Heart right ventricle (tissue), 16 donors: ENCODE results near the gene REEP6. TPM values are rescaled to one million over a fixed set of nuclear protein-coding genes. Genes with fewer than 3 reads are reported as not detected.
A peak's percentile ranks its signal among the peaks of the same experiment; 100 is the strongest.

Source experiments
- ATAC-seq, 8 donors: fragments of 200-7000 bp; cut with Tn5 transposase; one replicate each; pipeline ENCODE4 v1.9.1; 2020; ENCODE audit warnings: mild to moderate bottlenecking in 8 of 8, moderate library complexity in 8 of 8, moderate number of reproducible peaks in 1 of 8
- DNase-seq, 2 donors: peaks; one replicate each; pipeline ENCODE4 v3.0.0-alpha.2; 2020
- H3K27ac ChIP-seq, 10 donors: fragments of 200-600 bp; sonication (generic) in 2 of 10; one replicate each; pipeline versions ENCODE4 v1.5.0 to v1.8.0; 2020 to 2022; ENCODE audit warnings: mild to moderate bottlenecking in 3 of 10
- H3K27me3 ChIP-seq, 7 donors: fragments of 200-600 bp; one replicate each; pipeline ENCODE4 v1.8.0; 2021 to 2022; ENCODE audit warnings: mild to moderate bottlenecking in 2 of 7
- H3K36me3 ChIP-seq, 9 donors: fragments of 200-600 bp; sonication (generic) in 1 of 9; one replicate each; pipeline versions ENCODE4 v1.5.0 to v1.8.0; 2020 to 2022; ENCODE audit warnings: mild to moderate bottlenecking in 2 of 9
- H3K4me1 ChIP-seq, 9 donors: fragments of 200-600 bp; sonication (generic) in 1 of 9; one replicate each; pipeline versions ENCODE4 v1.5.0 to v1.8.0; 2020 to 2022; ENCODE audit warnings: mild to moderate bottlenecking in 4 of 9
- H3K4me3 ChIP-seq, 10 donors: fragments of 200-600 bp; sonication (generic) in 2 of 10; one replicate each; pipeline versions ENCODE4 v1.5.0 to v1.8.0; 2020 to 2022; ENCODE audit warnings: mild to moderate bottlenecking in 7 of 10, moderate library complexity in 2 of 10
- H3K9me3 ChIP-seq, 11 donors: fragments of 200-600 bp in 10 of 11; sonication (generic) in 2 of 11; one replicate each; pipeline versions ENCODE4 v1.5.0 to v1.8.0; 2013 to 2022; ENCODE audit warnings: mild to moderate bottlenecking in 2 of 11, control low read depth in 1 of 11, moderate library complexity in 1 of 11
- WGBS, 2 donors: extraction: QIAGEN DNeasy Blood & Tissue Kit; methylation state at CpG; one replicate each; pipeline ENCODE4 v1.1.7; 2013; ENCODE audit warnings: inconsistent platforms in 1 of 2; 5-methylcytosine and 5-hydroxymethylcytosine counted together
- intact Hi-C, 10 donors: fragments of 100-400 bp; cut with DNase I; formaldehyde crosslinking; loops; one replicate each; pipeline versions ENCODE4 v1.11.1 to v1.14.2; 2022
- polyA plus RNA-seq, 2 donors: library from polyadenylated mRNA; stranded (reverse); fragments of 200-250 nt; gene quantifications; one replicate each; pipeline ENCODE4 v1.2.3, GENCODE V29; 2013
- total RNA-seq, 10 donors: library from RNA; stranded (reverse); fragmentation: NEBNext Ultra II Directional in 3 of 10; extraction: Animal tissue kit (Norgen Biotek cat#: 25700) in 3 of 10; gene quantifications; one replicate each; pipeline versions ENCODE4 v1.2.1 to v1.2.4, GENCODE V29; 2021 to 2023
- TF ChIP-seq, protein P1 (sequence below), 9 donors: fragments of 200-600 bp; sonication (generic) in 2 of 9; IDR thresholded peaks; one replicate each; pipeline versions ENCODE4 v1.5.0 to v1.8.0; 2021 to 2022; ENCODE audit warnings: antibody characterized with exemption in 9 of 9, mild to moderate bottlenecking in 5 of 9, moderate library complexity in 1 of 9
- donor health status: Arrhythmogenic right ventricular cardiomyopathy.
- donor health status: ischemic (EF 13 %, LVEDD 7.1; RV severe dilation, severe dysfunction).
- donor health status: healthy with polysubstance abuse.
- donor health status: DM: no; HTN: yes; CAD: no.
- donor health status: DM: no; HTN: no; CAD: no.
- donor health status: ischemic (EF 25% LVEDD 6.9; RV normal size, moderate dysfunction).
- donor health status: ischemic (EF 25% LVEDD 5.7; RV mildly dilated, moderate dysfunction).
- donor health status: healthy.
- donor health status: DM: yes; HTN: yes; CAD: no.
- donor health status: Ischemic cardiomyopathy.
- donor health status: ischemic (EF 35%, LVEDD 5.7; RV mildly dilated, moderate dysfunction).
- donor health status: nonischemic (EF 11% LVEDD 7.7; RV severe dilation, severe dysfunction).
- donor health status: DM: yes; HTN: yes; CAD: no.
- donor health status: PGD.
- donor health status: ischemic (EF 29% LVEDD 5.4; RV normal size, mild dysfunction).
- donor health status: nonischemic (EF 23%, LVEDD 6.1; RV moderate dilation, normal function).

Gene REEP6
- total and polyA plus RNA-seq, 12 donors = 1.8 to 5.0 (median 3.8) TPM

DNA sequence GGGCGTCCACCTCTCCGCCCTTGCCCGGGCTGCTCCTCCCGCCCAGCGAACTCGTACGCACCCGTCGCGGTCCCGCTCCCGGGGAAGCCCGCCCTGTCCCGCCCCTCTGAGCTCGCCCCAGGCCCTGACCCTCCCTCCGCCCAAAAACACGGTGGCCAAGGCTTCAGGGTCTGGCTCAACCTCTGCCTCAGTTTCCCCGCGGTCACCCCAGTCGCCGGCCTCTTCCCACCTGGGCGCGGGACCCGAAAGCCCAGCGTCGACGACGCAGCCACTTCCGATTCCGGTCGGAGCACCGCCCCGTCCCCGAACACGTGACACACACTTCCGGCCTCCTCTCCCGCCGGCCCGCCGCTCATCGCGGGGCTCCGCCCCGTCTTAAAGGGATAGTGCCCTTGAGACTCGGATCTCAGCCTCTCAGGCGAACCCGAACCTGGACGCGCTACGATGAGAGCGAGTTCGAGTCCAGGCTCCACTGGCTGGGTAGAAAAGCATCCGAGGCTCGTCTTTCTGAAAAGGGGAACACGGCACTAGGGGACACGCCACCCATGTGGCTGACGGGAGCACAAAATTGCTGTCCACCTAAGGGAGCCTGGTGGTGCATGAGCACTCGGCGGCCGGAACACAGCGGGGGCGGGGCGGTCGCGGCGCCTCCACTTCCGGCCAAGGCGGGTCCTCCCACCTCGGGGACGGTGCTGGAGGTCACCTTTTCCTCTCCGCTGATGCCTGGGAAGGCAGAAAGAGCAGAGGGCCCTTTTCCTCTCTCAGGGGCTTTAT, 11.9 kb upstream of the REEP6 start, which contains the start of gene C19orf25:
Gene C19orf25 (minus strand): TSS at position 282 of the 774 bp plus-strand sequence. CDS start 312 bp downstream, outside the sequence.
- H3K27ac ChIP-seq = peak within 1 kb of the TSS in 9 of 10 donors; percentile 73 to 90 (median 79)
- H3K4me1 ChIP-seq = peaks cover 6 to 36% (median 21%) of the 10 kb centered on the region in 9 donors
- TF ChIP-seq, protein P1, sequence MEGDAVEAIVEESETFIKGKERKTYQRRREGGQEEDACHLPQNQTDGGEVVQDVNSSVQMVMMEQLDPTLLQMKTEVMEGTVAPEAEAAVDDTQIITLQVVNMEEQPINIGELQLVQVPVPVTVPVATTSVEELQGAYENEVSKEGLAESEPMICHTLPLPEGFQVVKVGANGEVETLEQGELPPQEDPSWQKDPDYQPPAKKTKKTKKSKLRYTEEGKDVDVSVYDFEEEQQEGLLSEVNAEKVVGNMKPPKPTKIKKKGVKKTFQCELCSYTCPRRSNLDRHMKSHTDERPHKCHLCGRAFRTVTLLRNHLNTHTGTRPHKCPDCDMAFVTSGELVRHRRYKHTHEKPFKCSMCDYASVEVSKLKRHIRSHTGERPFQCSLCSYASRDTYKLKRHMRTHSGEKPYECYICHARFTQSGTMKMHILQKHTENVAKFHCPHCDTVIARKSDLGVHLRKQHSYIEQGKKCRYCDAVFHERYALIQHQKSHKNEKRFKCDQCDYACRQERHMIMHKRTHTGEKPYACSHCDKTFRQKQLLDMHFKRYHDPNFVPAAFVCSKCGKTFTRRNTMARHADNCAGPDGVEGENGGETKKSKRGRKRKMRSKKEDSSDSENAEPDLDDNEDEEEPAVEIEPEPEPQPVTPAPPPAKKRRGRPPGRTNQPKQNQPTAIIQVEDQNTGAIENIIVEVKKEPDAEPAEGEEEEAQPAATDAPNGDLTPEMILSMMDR (IDR thresholded peaks at IDR 0.05) = no peak
- DNase-seq (peak; percentile 93 to 95), ATAC-seq (peak; percentile 90 to 98 (median 98))
- WGBS, 2 donors = 1% methylated on average over 69 to 71 of the region's 71 CpGs
- H3K9me3 ChIP-seq = no peaks in the 10 kb centered on the region
- intact Hi-C loops = loop anchor here in 1 of 10 donors (1.0 kb wide), 1 partner anchor 11 kb away; the partner anchor contains the start of gene PCSK4
- no peaks in the 10 kb centered on the region for H3K27me3 ChIP-seq
- peaks cover 0 to 33% (median 0%) of the 10 kb centered on the region in 9 donors for H3K36me3 ChIP-seq
- peak within 1 kb of the TSS; percentile 67 to 100 (median 92) for H3K4me3 ChIP-seq

DNA sequence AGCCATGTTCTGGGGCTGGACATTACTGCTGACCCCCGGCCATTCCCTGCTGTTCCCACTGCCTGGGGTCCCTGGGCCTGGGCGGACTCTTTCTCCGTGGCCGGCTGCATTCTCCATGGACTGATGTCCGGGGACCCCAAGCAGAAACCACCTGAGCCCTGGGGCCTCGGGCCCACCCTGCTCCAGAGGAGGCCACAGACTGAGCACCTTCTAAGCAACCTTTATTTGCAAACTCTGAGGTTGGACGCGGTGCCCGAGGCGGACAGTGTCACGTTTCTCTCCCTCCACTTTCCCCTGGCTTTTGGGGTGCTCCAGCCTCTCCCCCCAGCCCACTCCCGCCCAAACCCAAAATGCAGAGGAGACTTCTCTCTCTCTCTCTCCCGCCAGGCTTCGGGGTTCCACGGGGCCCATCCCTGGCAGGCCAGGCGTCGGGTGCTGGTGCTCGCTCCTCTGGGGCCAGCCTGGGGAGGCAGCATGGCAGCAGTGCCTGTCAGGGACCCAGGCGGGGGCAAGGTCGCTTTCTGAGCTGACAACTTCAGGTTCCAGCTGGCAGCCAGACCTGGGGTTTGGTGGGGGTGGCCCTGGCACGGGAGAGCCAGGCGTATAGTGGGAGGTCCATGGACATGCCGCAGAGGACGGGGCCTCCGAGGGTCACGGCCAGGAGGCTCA, 9.6 kb upstream of the REEP6 start:
- ATAC-seq = no peak
- 83 to 90% methylated on average over 26 of the region's 26 CpGs for WGBS, 2 donors
- TF ChIP-seq, protein P1 (IDR thresholded peaks at IDR 0.05) = no peak
- peaks cover 0 to 12% (median 0%) of the 10 kb centered on the region in 9 donors for H3K36me3 ChIP-seq
- no peaks in the 10 kb centered on the region for H3K27me3 ChIP-seq
- H3K9me3 ChIP-seq = no peaks in the 10 kb centered on the region
- intact Hi-C loops = no loop called here
- H3K27ac ChIP-seq = no peak overlapping the region
- H3K4me3 ChIP-seq = no peak overlapping the region
- DNase-seq = no peak
- H3K4me1 ChIP-seq = peaks cover 0 to 27% (median 20%) of the 10 kb centered on the region in 9 donors

DNA sequence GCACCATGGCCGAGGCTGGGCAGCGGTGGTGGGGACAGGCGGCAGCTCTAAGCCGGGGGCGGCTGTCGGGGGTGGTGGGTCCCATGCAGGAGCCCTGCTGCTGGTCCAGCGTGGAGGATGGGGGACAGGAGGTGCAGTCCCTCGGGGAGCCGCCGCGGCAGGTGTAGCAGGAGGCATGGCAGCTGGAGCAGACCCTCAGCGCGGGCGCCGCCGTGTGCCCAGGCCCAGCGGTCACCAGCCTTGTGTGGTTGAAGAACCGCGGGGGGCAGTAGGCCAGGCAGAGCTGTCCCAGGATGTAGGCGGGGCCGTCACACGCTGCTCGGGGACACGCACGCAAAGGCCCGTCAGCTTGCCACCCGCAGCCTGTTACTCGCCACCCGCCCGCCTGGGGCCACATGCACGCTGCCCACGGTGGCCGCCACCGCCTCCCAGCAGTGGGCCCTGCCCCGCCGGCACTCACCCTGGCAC, 9.1 kb upstream of the REEP6 start:
- WGBS, 2 donors = 89 to 93% methylated on average over 27 to 36 of the region's 36 CpGs
- intact Hi-C loops = no loop called here
- TF ChIP-seq, protein P1 (IDR thresholded peaks at IDR 0.05) = no peak
- DNase-seq (no peak), ATAC-seq (peak in 1 of 8 donors; percentile 4)
- H3K27ac ChIP-seq = no peak overlapping the region
- H3K4me3 ChIP-seq = no peak overlapping the region
- H3K4me1 ChIP-seq = peaks cover 0 to 27% (median 20%) of the 10 kb centered on the region in 9 donors
- no peaks in the 10 kb centered on the region for H3K27me3 ChIP-seq
- H3K9me3 ChIP-seq = no peaks in the 10 kb centered on the region
- H3K36me3 ChIP-seq = peaks cover 0 to 6% (median 0%) of the 10 kb centered on the region in 9 donors

DNA sequence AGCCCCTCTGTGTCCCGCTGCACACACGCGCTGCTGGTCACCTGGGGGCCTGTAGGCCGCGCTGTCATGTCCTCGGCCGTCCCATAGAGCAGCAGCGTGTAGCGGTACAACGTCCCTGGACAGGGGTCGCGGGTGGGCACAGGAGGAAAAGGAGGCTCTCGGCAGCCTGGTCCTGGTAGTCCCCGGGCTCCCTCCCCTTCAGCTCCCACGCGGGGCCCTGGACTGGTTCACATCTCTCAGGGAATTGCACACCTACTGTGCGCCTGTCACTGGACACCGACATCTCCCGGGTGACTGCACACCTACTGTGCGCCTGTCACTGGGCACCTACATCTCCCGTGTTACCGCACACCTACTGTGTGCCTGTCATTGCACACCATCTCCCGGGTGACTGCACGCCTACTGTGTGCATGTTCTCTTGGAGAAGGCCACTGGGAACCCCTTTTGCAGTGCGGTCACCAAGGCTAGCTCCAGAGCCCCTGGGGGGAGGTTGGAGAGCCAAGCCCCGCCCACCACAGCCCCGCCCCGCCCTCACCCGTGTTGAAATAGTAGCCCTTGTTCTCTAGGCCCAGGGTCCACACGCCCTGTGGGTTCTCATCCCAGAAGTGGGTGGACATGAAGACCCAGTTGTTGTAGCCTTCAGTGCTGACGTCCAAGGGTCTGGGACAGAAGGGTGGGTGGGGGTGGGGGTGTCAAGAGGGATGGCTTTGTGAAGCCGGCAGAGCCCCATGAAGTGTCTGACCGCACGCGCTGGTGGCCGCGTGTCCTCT, 8.4 kb upstream of the REEP6 start:
- no peak overlapping the region for H3K27ac ChIP-seq
- H3K4me3 ChIP-seq = no peak overlapping the region
- H3K36me3 ChIP-seq = peaks cover 0 to under 1% (median 0%) of the 10 kb centered on the region in 9 donors
- TF ChIP-seq, protein P1 (IDR thresholded peaks at IDR 0.05) = no peak
- peaks cover 0 to 22% (median 16%) of the 10 kb centered on the region in 9 donors for H3K4me1 ChIP-seq
- H3K9me3 ChIP-seq = no peaks in the 10 kb centered on the region
- WGBS, 2 donors = 81 to 84% methylated on average over 37 of the region's 37 CpGs
- H3K27me3 ChIP-seq = no peaks in the 10 kb centered on the region
- no peak for DNase-seq
- peak in 1 of 8 donors; percentile 3 for ATAC-seq
- intact Hi-C loops = no loop called here
